GM21737 (cell line): ENCODE measurements around the gene SLC38A6.
"Not testable (repeated sequence)": the region's sequence is repeated elsewhere in the genome, so short reads cannot be mapped to it uniquely, and the experiment has no call there.

Source experiments
- ATAC-seq: cut with Tn5 transposase; IDR thresholded peaks from one replicate; pipeline ENCODE4 v1.9.1; 2021; ENCODE audit warnings: mild to moderate bottlenecking, moderate library complexity; ENCODE audit not compliant: unreplicated experiment

SLC38A6 gene

DNA sequence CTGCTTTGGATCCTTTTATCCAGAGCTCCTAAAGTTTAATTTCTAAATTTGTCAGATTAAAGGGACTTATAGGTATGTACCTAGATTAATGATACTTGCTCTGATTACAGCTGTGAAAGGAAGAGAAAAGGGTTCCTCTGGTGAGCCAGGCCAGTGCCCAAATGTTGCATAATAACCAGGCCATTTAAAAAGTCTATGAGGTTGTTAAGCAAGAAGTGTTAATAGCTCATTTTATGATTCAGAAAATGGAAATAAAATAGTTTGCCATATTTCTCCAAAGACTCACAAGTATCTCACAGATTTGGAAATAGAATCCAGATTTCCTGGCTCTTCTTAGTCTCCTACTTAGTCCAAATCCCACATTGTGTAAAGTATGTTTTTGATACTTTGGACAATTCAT is 67.6 kb downstream of the SLC38A6 start:
- no peak for ATAC-seq

DNA sequence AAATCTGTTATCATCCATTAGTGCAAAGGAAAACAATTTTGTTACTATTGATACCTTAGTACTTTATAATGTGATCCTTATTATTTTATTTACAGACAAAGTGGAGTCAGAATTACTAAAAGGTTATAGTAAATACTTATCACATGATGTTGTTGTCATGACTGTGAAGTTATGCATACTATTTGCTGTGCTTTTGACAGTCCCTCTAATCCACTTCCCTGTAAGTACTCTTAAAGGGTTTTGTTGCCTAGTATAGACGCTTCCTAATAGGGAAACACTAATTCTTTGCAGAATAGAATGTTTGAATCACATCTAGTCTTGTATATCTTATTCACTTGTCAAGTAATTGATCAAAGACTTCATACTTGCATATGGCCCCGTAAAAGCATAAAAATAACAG is 69.4 kb downstream of the SLC38A6 start:
- no peak for ATAC-seq

DNA sequence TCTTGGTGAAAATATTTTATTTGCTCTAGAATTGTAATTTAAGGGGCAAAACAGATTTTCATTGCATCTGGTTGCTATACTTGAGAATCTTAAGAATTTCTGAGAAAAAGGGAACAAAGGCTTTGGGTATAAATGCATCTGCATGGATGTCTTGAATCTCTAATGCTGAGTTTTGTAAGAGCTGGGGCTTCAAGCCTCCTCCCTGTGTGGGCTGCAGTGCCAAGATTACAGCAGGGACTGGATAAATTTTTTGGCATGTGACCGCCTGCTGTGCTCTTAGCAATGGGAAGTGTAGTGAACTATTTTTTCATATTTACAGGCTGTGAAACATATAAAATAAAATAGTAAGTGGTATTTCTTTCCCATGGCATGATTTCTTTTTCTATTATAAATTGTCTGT is 70.0 kb downstream of the SLC38A6 start:
- ATAC-seq, result no peak

DNA sequence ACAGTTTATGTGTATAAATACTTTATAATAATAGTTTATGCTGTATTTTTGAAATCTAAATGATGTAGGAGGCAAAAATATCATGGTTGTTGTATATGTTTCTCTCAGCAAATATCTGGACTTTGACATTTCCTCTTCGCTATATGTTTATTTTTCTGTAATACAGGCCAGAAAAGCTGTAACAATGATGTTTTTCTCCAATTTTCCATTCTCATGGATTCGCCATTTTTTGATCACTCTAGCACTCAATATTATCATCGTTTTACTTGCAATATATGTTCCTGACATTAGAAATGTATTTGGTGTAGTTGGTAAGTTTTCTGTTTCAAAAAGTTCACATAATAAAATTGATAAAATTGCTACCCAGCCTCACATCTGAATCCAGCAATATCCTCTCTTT is 70.6 kb downstream of the SLC38A6 start:
- ATAC-seq, result no peak

DNA sequence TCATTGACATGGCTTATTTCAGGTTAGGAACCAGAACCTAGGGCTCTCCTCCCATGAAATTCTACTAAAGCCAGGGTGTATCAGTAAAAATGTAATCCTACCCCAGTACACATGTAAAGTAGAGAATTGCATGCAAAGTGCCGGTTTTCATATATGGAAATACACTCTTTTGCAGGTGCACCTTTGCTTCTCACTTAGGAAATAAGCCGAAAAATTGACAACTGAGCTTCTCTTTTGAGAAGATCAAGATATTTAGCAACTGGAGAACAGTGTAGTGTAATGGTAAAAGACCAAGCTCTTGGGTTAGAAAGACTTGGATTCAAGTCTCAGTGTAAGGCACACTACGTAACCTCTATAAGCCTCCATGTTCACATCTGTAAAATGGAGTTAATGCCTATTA is 82.4 kb downstream of the SLC38A6 start:
- ATAC-seq, result no peak

DNA sequence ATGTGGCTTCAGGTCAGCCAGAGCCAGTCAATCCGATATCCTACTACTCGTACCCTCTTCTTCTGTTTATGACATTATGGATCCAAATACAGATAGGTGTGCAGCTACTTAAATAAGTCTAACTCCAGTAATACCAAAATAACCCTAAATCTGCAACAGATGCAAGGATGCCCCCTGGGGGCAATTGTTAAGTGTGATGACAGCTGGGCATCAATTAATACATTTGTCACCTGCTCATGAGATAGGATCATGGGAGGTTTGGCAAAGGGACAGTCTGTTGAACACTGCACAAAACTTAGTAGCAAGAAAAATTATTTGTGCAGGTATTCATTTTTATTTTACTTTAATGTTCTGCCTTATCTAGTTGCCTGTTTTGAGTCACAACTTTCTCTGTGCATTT is 83.2 kb downstream of the SLC38A6 start:
- ATAC-seq, result no peak

DNA sequence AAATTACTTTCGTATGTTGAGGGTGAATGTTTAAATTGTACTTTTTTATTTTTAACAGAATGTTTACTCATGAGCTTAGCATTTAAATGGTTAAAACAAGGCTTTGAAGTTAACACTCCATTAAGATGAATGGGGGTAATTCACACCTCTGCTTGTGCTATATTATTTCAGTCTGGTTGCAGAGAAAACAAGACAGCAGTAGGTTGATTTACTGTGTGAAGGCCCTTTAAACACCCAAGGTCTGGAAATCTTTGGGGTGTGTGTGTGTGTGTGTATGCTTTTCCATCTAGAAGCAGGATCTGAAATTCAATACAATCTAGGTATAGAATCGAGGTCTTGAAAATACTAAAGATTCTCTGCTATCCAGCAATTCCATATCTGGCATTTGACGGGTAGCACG is 83.8 kb downstream of the SLC38A6 start:
- no peak for ATAC-seq

DNA sequence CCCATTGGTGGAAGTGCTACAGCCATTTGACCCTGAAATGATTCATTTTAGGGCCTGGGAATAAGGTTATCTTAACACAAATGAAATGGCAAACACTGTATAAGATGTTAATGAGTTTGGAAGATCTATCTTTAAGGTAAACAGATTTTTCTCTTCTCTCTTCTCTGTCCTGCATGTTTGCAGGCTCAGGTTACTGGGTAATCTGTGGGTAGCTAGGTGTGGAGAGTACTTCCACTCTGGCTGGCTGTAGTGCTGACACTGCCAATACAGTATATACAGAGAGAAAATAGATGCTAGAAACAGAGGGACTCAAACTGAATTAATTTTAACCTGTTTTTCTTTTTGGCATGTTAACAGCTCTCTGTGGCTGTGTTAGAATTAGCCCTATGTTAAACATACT is 84.6 kb downstream of the SLC38A6 start:
- ATAC-seq, result no peak

DNA sequence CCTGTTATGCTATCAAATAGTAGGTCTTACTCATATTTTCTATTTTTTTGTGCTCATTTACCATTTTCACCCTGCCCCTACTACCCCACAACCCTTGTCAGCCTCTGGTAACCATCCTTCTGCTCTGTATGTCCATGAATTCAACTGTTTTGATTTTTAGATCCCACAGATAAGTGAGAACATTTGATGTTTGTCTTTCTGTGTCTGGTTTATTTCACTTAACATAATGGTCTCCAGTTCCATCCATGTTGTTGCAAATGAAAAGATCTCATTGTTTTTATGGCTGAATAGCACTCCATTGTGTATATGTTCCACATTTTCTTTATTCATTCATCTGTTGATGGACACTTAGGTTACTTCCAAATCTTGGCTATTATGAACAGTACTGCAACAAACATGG is 91.4 kb downstream of the SLC38A6 start:
- not testable (repeated sequence) for ATAC-seq

DNA sequence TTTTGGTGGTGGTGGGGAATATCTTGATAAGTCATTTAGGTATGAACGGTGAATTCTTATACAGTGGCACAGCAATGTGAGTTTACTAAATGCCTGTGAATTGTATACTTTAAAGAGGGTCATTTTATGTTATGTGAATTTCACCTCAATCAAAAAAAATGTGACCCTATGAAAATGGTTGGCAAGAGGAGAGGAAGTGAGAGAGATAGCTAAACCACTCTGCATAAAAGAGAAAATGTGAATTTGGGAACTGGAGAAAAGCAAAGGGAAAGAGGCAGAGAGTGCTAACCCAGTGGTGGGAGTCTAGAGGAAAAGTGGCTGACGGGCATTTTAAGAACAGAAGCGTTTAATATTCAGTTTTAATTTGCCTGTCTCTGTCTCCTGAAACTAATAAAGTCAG is 93.8 kb downstream of the SLC38A6 start:
- ATAC-seq, result no peak

DNA sequence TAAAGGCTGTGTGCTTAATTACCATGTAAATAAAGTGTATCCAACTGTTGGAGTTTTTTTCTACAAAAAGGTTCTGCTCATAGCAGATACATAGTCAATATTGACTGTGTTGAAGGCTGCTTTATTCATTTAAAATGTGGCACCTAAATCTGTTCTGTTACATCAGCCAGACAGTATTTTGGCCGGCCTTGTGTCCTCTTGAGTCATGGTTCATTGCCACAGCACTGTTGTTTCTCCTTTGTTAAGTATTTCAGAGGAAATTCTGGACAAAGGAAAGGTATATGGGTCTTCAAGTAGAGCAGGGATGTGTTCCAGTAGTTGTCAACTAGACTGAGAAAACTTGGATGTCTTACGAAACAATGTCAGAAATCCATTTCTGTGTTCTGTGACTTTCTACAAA is 95.5 kb downstream of the SLC38A6 start:
- ATAC-seq, result no peak

DNA sequence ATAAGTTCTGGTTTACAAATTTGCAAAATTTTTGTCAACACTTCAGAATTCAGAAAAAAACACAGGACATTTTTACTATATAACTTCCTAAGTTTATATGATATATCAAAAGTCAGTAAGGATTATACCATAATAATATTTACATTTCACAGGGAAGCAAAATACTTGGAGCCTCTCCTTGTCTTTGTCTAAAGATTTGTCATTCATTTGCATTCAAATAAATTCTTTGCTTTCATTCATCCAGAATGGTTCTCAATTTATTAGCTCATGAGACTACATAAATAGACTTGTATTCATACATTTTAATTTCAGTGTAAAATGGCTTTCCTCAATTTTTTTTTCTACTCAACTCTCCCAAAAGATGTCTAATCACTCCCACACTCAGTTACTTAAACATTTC is 96.4 kb downstream of the SLC38A6 start:
- ATAC-seq, result no peak

DNA sequence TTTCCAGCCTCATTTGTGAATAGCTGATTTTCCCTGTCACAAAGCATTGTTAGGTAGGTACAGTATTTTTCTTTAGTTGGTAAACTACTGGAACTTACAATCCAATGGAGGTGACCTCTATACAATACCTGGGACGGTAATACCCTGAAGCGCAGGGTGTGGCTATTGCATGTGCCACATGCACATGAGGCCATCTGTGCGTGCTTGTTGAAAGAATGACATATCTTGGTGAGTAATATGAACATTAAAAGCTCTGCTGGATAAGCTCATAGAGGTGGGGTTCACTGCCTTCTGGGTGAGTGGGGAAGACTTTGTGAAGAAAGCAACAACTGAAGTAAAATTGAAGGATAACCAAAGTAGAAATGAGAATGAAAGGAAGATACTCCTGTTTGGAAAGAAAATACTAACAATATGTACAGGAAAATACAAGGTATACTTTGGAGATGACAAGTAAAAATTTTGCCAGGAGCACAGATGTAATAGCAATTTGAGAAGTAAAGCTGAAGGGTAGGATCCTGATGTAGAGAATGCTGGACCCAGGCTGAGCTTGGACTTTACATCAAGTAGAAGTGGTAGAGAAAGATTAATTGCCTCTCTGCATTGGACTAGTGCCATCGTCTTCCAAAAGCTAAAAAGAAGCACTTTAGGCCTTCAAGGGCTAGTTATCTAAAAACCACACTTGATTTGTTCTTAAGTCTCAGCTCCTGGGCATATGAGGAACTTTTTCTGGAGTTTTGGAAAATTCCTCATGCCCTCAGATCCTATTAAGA is 97.1 kb downstream of the SLC38A6 start:
- no peak for ATAC-seq

DNA sequence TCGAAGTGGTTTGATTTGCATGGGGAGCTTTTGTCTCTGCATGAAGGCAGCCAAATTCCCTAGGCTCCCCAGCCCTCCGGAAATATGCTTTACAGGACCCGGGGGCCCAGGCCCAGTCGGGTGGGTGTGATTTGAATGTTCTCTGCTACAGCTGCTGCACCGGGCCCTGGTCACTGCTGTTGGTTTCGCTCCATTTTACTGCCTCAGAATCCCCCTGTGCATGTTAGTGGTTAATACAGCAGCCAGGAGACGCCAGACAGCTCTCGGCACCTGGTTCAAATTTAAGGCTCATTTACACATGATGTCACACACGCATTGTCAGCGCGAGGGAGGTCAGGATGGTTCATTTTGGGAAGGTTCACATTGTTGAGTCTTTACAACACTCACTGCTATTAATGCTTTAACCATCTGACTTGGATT is 99.6 kb downstream of the SLC38A6 start:
- no peak for ATAC-seq

DNA sequence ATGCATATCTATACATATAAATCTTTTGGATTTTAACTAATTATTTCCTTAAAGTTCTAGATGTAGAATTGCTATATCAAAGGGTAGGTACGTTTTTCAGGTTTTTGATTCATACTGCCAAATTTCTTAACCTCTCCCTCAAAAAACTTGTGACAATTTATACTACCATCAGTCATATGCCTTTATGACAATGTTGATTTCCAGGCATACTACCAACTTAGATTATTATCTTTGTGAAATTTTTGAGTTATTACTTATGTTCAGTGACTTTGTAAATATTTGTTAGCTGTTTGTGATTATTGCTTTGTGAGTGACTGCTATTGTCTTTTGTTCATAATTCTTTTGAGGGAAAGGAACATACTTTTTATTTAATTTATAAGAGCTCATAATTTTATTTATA is 107.0 kb downstream of the SLC38A6 start:
- ATAC-seq, result no peak

DNA sequence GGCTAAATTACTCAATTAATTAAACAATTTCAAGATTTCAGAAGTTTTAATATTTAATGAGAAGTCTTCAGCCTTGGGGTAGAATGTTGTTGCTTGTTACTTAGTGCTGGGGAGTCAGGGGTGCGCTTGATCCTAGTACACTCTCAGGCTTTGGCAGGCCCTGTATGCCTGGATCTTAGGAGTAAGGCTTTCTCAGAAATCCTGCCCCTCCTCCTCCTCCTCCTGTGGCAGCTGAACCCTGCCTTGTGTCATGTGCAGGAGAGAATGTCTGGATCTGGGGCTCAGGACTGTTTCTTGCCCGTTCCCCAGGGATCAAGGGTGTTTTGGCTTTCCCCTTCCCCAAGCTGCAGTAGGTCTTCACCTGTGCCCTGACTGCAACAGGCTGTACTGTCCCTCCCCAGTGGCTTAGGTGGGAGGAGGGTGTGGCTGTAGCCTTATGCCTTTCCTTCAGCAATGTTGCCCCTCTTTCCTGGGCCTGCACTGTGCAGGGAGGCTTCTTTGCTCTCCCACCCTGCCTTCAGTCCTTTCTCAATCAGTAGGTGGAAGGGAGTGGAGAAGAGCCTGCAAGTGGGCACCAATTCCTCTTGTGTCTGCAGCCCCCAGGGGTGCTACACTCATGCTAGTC is 108.2 kb downstream of the SLC38A6 start:
- ATAC-seq, result no peak

DNA sequence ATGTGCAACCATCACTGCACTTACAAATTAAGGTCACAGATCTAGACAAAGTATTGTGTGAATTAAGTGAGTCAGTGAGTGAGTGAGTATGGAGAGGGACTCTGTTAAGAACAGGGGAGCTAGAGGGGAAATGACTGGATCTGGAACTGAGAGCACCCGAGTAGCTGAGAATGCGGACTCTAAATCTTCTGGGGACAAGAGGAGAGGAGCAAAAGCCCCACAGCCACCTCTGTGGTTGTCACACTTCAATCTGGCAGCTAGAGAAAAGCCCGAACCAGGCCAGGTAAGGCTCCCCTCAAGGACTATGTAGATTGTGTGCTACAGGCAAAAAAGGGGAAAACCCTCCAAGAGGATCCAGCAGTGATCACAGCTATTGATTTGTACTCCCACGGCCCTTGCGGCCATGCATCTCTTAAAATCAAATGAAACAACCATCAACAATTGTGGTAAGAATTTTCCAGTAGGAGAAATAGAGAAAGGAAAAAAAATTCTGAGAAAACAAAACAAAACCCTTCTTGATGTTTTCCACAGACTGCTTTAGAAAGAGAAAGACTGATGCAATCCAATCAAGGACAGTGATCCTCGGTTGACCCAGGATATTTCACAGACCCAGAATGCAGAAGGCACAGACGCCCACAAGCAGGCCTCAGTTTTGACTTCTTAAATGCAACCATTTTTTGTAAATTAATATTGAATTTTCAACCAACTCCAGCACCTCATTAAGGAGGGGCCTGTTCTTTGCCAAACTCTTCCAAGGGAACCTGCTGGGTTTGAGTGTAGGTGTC is 109.6 kb downstream of the SLC38A6 start:
- ATAC-seq, result peak; percentile 74

DNA sequence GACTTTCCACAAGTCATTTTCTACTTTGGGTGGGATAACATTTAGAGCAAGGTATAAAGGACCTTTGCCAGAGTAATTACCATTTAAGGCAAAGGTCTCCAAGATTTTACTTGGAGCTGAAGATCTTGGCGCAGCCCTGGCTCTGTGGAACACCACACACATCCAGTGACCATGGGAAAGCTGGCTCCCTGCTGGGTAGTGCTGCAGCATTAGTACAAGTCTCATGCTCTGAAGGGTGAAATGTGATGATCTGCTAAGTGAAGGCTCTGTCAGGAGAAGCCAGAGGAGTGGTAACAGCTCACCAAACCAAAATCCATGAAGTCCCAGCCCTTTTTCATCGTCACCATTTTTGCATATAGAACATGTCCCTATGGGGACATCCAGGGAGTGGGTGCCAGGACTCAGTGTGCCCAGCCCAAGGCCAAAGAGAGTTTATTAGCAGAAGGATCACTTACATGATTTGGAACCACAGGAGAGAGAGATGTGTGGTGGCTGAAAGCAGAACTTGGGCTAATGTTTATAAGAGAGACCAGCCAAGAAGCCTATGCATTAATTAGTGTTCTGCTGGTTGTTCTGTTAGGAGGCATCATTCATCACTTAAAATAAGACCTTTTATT is 110.7 kb downstream of the SLC38A6 start:
- no peak for ATAC-seq

DNA sequence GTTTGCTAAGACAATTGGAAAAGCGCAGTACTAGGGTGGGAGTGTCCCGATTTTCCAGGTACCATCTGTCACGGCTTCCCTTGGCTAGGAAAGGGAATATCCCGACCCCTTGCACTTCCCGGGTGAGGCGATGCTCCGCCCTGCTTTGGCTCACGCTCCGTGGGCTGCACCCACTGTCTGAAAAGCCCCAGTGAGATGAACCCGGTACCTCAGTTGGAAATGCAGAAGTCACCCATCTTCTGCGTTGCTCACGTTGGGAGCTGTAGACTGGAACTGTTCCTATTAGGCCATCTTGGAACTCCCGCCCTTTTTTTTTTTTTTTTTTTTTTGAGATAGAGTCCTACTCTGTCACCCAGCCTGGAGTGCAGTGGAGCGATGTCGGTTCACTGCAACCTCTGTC is 117.1 kb downstream of the SLC38A6 start:
- ATAC-seq, result not testable (repeated sequence)

DNA sequence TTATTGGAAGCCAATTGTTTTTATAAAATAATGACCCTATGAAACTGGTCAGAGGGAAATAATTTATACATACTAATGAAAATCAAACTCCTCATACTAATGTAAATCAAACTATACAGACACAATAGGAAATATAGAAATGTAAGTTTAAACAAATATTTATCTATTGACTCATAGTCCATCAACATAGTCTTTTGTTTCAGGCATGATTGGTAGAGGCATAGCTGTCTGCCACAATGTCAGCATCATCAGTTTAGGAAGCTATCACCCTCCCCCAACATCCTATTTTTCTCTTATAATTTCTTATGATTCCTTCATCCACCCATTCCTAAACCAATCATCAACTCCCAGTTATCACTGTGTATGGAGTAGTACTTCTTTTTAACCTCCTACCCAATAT is 117.7 kb downstream of the SLC38A6 start:
- no peak for ATAC-seq

DNA sequence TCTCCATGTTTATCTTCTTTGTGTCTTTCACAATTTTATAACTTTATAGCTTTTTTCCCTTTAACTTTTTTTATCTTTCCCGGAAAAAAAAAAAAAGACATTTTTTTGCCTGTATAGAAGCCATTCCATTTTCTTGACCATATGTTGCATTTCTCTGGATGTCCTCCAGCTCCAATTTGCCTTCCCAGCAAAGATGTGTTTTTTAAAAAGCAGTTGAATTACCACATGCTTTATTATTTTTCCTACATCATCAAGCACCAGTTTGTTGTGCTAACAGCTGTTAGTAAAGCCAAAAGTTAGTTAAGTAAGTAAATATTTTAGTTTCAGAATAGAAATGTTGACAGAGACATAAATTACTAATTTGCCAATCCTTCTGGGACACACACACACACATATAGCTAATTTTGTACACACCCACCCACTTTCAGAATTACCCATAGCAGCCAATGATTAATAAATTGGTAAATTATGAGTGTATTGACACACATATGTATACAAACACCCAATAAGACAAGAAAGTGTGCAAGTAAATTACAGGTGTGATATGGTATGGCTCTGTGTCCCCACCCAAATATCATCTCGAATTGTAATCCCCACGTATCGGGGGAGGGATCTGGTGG is 118.3 kb downstream of the SLC38A6 start:
- no peak for ATAC-seq
